ENCODE data around the gene BNC2.

BNC2 gene

DNA sequence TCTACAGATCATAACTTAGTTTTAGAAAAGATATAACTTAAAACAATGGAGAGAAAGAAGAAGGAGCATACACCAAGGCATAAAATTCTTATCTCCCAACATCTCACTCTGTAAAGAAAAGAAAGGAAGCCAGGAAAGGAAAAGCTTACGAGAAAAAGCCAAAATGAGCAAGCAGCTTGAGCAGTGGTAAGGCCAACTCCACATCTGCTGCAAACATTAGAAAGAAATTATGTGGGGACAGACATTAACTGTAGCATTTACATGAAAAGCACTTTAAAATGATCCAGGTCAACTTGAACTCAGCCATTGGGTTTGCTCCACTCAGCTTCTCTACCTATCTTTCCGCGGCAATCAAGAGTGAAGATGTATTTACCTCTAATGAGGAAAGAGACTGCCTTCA lies 176.9 kb downstream of the BNC2 start:
- no peak for DNase-seq
- Mint-ChIP-seq H3K9me3 (peaks cover 0 to 3% of the 10 kb centered on the region in 2 donors), H3K27me3 (no peaks in the 10 kb centered on the region), H3K4me1 (no peaks in the 10 kb centered on the region), H3K4me3 (no peak overlapping the region), H3K27ac (no peak overlapping the region)
- ATAC-seq, result no peak

DNA sequence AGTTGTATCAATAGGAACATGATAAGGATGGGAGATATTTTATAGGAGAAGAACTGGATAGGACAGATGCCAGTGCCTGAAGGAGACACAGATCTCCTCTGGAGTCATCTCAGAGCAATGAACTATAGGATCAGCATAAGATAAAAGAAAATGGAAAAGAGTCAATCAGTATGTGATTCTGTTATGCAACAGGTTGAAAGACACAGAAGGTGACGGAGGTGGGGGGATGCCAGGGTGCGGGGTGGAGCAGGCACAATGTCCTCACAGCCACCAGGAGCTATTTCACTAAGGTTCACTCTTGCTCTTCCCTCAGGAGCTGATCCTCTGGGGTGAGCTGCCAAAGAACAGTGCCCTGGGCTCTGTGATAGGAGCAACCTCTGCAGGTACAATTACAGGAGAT lies 179.8 kb downstream of the BNC2 start:
- H3K4me1 Mint-ChIP-seq, result no peaks in the 10 kb centered on the region
- ATAC-seq (peak; percentile 28), DNase-seq (no peak)
- H3K27ac Mint-ChIP-seq, result no peak overlapping the region
- H3K9me3 Mint-ChIP-seq, result peaks cover 0 to 3% of the 10 kb centered on the region in 2 donors
- H3K27me3 Mint-ChIP-seq, result peaks cover under 1% of the 10 kb centered on the region
- no peak overlapping the region for H3K4me3 Mint-ChIP-seq

DNA sequence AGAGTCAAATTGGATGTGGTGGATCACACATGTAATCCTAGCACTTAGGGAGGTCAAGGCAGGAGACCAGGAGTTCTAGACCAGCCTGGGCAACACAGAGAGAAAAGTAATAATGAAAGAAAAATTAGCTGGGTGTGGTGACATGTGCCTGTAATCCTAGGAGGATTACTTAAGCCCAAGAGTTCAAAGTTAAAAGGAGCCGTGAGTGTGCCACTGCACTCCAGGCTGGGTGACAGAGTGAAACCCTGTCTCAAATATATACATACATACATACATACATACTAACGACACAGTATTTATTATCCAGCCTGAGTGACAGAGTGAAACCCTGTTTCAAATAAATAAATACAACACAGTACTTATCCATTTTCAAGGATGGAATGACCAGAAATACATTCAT lies 180.3 kb downstream of the BNC2 start:
- Mint-ChIP-seq H3K9me3 (peaks cover 0 to 3% of the 10 kb centered on the region in 2 donors), H3K4me1 (no peaks in the 10 kb centered on the region), H3K4me3 (no peak overlapping the region), H3K27me3 (peaks cover 4% of the 10 kb centered on the region), H3K27ac (no peak overlapping the region)
- no peak for DNase-seq
- no peak for ATAC-seq

DNA sequence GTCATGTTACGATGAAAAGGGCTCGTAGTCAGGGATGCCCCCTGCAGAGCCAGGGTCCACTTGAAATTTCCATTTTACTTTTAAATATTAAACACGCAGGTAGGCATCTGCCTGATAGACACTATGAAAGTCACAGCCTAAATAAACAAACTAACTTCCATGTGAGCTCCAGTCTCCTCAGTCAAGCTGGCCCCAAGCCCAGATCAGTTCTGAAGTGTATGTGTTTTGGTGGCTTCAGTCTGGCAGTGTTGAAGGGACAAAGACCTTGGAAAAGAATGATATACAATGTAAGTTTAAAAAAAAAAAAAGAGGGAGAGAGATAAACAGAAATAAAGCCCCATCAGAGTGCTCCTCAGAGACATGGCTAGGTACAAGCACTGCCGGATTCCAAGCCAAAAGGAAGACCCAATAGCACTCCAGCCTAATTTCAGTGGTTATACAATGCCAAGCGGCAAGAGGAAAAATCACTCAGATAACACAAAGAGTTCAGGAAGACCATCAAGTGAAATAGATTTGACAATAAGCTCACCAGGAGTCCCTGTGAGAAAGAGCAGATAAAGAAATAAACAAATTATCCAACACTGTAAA lies 181.0 kb downstream of the BNC2 start:
- DNase-seq (no peak), ATAC-seq (no peak)
- H3K27ac Mint-ChIP-seq, result no peak overlapping the region
- peaks cover 0 to 3% of the 10 kb centered on the region in 2 donors for H3K9me3 Mint-ChIP-seq
- H3K27me3 Mint-ChIP-seq, result peaks cover 5% of the 10 kb centered on the region
- no peak overlapping the region for H3K4me3 Mint-ChIP-seq
- H3K4me1 Mint-ChIP-seq, result no peaks in the 10 kb centered on the region

DNA sequence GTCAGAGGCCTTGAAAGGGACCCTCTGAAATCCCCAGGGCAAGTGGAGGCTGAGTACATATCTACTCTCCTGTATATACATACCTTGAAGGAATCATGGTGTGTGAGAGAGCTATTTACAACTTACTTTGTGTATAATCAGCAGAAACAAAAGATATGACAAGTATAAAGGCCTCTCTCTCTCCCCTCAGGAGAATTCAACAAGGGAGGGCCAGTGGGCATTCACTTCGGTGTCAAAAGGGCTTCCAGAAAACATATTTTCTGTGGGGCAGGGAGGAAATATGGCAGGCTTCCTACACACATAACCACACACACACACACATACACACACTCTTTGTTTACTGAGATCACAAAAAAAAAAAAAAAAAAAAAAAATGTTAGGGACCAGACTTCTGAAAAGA lies 181.7 kb downstream of the BNC2 start:
- ATAC-seq, result no peak
- Mint-ChIP-seq H3K9me3 (peaks cover 0 to 3% of the 10 kb centered on the region in 2 donors), H3K4me1 (no peaks in the 10 kb centered on the region)

DNA sequence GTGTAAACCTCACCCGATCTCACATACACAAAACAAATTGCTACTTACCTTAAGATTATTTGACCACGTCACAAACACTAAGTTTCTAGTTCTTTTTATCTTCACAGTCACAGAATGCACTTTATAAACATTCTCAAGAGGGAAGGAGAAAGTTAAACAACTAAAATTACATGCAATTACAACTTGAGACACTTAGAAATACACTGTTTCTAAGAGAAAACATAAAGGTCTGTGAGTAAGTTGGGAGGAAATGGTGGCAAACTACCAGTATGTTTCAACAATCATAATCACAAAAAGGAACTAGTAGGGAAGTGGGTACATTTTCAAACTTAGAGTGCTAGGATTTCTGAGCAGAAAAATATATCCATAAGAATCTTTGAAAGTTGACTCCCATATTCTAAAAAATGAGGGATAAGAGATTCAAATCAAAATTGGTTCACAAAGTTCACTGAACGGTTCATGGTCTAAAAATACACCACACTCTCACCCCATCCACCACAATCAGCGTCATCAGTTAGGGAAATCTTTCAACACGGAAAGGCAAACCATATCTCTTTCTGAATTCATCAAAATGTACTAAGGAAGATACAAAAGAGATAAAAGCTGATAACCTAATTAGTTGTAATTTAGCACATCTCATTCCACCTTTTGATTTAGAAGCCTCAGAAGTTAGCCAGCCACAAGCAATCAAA lies 182.6 kb downstream of the BNC2 start:
- ATAC-seq (no peak), DNase-seq (no peak)
- Mint-ChIP-seq H3K4me3 (no peak overlapping the region), H3K27ac (no peak overlapping the region), H3K9me3 (peaks cover 0 to 3% of the 10 kb centered on the region in 2 donors), H3K27me3 (peaks cover 5% of the 10 kb centered on the region), H3K4me1 (no peaks in the 10 kb centered on the region)

More for the DNA sequence above, 181.7 kb downstream of the BNC2 start:
- DNase-seq, result no peak
- Mint-ChIP-seq H3K4me3 (no peak overlapping the region), H3K27me3 (peaks cover 5% of the 10 kb centered on the region), H3K27ac (no peak overlapping the region)

DNA sequence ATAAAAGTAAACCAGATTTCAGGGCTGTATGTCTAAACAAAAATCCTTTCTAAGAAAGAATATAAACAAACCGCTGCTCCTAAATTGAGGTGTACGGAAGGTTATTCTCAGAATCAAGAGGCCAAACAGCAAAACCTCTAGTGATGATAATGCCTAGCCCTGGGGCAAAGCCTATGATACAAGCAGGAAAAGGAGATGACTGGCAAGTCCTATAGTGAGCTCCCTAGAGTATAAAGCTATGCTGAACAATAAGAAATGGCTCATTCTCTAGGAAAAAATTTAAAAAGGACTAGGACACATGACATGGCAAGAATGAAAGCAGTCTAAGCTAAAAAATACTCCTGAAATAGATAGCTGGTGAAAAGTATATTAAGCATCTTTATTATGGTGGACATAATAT lies 187.1 kb downstream of the BNC2 start:
- no peak overlapping the region for H3K4me3 Mint-ChIP-seq
- H3K27me3 Mint-ChIP-seq, result peaks cover 5% of the 10 kb centered on the region
- ATAC-seq (no peak), DNase-seq (no peak)
- H3K4me1 Mint-ChIP-seq, result no peaks in the 10 kb centered on the region
- H3K9me3 Mint-ChIP-seq, result no peaks in the 10 kb centered on the region
- H3K27ac Mint-ChIP-seq, result no peak overlapping the region

DNA sequence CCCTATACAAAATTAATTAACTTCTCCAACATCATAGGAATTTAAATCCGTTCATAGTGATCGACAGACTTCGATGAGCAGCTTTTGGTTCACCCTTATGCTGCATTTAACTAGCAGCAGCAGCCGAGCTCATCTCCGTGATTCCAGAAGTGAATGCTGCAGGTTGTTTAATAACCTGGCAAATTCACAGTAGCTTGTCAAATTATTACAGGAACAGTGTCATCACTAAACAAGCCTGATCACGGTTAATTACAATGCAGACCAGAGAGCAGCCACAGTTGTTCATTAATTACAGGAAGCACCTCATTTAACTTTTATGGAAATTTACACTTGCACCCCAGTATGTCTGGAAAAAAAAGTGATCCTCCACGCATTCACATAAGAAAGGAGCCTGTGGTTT lies 188.2 kb downstream of the BNC2 start:
- peaks cover 5% of the 10 kb centered on the region for H3K27me3 Mint-ChIP-seq
- DNase-seq, result no peak
- H3K27ac Mint-ChIP-seq, result no peak overlapping the region
- H3K4me3 Mint-ChIP-seq, result no peak overlapping the region
- no peak for ATAC-seq
- no peaks in the 10 kb centered on the region for H3K9me3 Mint-ChIP-seq
- H3K4me1 Mint-ChIP-seq, result no peaks in the 10 kb centered on the region

DNA sequence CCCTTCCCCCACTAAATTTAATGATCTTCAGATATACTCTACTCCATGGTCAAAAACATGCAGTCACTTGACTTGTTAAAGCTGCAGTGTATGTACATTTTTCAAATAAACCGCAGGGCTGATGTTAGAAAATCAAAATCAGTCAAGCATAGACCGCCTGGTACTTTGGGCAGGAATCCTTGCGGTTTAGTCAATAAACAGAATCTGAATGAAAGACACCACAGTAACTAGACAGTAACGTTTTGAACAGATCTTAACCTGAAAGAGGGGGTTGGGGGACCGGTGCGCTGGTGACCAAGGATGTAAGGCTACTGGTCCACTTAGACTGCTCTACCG lies 188.8 kb downstream of the BNC2 start:
- no peak overlapping the region for H3K4me3 Mint-ChIP-seq
- H3K27ac Mint-ChIP-seq, result no peak overlapping the region
- H3K9me3 Mint-ChIP-seq, result no peaks in the 10 kb centered on the region
- DNase-seq (no peak), ATAC-seq (no peak)
- no peaks in the 10 kb centered on the region for H3K4me1 Mint-ChIP-seq
- H3K27me3 Mint-ChIP-seq, result peaks cover 5% of the 10 kb centered on the region

DNA sequence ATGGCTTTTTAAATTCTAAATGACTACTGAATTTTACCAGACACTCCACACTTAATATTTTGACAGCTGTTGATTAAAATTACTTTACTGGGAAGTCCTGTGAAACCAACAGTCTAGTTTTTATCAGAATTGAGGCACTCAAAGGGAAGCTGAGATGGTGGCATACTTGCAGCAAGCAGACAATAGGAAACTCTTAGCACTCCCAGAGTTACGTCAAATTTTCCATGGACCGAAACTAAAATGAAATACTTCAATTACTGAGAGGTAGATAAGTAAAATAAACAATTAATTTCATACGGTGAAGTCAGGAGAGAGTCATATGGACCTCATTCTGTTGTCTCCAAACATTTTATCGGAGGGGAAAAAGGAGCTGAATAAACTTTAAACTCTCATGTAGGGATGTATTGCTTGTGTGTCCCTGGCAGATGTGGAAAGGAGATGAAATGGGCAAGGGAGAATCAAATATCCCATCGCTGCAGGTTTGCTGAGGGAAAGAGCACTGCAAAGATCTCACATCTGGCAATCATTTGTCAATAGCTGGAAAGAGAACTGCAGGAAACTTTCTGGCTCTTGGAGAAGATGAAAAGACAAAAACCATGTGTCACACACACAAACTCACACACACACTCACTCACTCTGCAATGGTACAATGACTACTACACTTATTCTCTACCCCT lies 189.4 kb downstream of the BNC2 start:
- no peak for DNase-seq
- no peaks in the 10 kb centered on the region for H3K4me1 Mint-ChIP-seq
- H3K4me3 Mint-ChIP-seq, result no peak overlapping the region
- no peaks in the 10 kb centered on the region for H3K9me3 Mint-ChIP-seq
- H3K27ac Mint-ChIP-seq, result no peak overlapping the region
- H3K27me3 Mint-ChIP-seq, result peaks cover 5% of the 10 kb centered on the region
- no peak for ATAC-seq

DNA sequence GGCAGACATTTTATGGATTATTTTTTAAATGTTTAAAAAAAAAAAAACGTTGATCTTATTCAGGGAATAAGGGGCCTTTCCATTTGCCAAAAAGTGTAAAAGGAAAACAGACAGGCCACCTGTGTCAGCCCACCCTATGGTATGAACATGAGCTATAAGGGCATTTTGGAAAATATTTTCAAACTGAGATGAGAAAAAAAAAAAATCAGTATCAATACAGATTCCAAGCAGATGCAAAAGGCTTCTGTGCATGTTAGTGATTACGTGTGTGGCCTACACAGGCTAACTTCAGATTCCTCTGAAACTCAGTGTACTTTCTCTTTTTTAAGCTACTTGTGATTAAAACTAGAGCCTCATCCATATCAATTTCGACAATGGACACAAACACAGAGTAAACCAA lies 189.9 kb downstream of the BNC2 start:
- H3K4me1 Mint-ChIP-seq, result no peaks in the 10 kb centered on the region
- no peak overlapping the region for H3K27ac Mint-ChIP-seq
- peaks cover 4% of the 10 kb centered on the region for H3K27me3 Mint-ChIP-seq

DNA sequence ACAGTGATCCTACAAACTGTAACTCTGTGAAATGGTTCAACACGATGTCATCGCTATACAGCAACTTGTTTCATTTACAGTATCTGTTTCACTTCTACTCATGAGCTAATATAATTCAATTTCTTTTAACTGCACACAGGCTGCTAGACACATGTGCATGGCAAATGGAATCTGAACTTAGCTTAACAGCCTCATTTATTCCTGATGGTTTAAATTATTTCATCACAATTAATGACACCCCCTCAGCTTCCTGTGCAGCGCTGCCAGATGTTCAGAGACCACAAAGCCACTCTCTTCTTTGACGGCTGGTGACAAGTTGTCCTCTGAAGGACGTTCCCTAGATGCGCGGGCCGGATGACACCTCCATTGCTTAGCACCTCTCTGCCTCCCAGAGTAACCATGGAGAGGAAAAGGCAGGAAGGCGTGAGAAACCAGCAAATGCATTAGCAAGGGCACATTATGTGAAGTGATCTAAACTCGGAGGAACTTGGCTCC lies 191.1 kb downstream of the BNC2 start:
- ATAC-seq, result no peak
- no peaks in the 10 kb centered on the region for H3K9me3 Mint-ChIP-seq
- H3K27ac Mint-ChIP-seq, result no peak overlapping the region
- no peak overlapping the region for H3K4me3 Mint-ChIP-seq
- no peaks in the 10 kb centered on the region for H3K27me3 Mint-ChIP-seq
- no peak for DNase-seq
- H3K4me1 Mint-ChIP-seq, result no peaks in the 10 kb centered on the region

More for the DNA sequence above, 189.9 kb downstream of the BNC2 start:
- DNase-seq (no peak), ATAC-seq (no peak)
- H3K4me3 Mint-ChIP-seq, result no peak overlapping the region
- no peaks in the 10 kb centered on the region for H3K9me3 Mint-ChIP-seq

DNA sequence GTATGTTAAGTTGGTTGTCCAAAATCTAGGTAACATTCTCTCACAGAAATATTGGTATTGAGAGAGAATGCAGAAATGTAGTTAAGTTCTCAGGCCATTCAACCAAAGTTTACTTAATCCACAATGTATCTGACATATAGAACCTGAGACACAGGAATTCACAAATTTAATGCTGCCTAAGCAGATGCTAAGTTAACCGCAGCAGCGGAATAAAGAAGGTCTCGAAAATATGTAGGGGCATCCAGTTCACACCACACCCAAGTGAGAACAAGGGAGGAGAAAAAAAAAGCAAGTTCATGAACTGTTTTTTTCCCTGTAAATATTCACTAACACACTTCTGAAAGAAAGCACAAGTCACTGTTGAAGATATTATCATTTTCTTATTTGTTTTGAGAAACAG lies 194.0 kb downstream of the BNC2 start:
- Mint-ChIP-seq H3K4me1 (no peaks in the 10 kb centered on the region), H3K27me3 (no peaks in the 10 kb centered on the region), H3K9me3 (no peaks in the 10 kb centered on the region), H3K4me3 (no peak overlapping the region), H3K27ac (no peak overlapping the region)
- DNase-seq (no peak), ATAC-seq (no peak)

DNA sequence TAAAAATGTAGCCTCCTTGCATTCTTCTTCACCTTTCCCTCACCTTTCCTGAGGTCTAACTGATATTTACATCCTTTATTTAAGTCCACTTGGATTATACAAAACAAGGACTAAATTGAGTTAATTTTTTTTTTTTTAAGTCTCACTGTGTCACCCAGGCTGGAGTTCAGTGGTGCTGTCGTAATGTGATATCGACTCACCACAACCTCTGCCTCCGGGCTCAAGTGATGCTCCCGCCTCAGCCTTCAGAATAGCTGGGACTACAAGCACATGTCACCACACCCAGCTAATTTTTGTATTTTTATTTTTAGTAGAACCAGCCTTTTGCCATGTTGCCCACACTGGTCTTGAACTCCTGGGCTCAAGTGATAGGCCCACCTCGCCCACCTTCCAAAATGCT lies 195.3 kb downstream of the BNC2 start:
- no peak for ATAC-seq
- no peak for DNase-seq
- Mint-ChIP-seq H3K4me1 (no peaks in the 10 kb centered on the region), H3K9me3 (no peaks in the 10 kb centered on the region), H3K27ac (no peak overlapping the region), H3K4me3 (no peak overlapping the region), H3K27me3 (no peaks in the 10 kb centered on the region)

DNA sequence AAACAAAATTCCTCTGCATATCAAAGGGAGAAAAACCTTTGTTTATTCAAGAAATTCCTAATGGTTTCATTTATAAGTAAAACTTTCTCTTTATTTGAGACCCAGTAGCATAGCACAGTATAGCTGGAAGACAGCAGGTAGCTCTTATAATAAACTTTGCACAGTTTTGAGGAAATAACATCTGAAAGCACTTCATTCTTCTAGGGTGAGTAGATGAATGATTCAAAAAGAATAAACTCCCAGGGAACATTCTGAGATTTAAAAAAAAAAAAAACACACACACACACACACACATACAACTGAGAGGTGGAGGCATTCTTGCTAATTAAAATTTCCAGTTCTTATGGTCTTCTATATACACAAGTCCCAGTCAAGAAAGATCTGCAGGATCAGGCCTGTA lies 197.3 kb downstream of the BNC2 start:
- H3K4me3 Mint-ChIP-seq, result no peak overlapping the region
- DNase-seq (no peak), ATAC-seq (no peak)
- peak overlapping the region in 1 of 2 donors; percentile 67 for H3K27ac Mint-ChIP-seq
- H3K27me3 Mint-ChIP-seq, result no peaks in the 10 kb centered on the region
- no peaks in the 10 kb centered on the region for H3K9me3 Mint-ChIP-seq
- no peaks in the 10 kb centered on the region for H3K4me1 Mint-ChIP-seq

DNA sequence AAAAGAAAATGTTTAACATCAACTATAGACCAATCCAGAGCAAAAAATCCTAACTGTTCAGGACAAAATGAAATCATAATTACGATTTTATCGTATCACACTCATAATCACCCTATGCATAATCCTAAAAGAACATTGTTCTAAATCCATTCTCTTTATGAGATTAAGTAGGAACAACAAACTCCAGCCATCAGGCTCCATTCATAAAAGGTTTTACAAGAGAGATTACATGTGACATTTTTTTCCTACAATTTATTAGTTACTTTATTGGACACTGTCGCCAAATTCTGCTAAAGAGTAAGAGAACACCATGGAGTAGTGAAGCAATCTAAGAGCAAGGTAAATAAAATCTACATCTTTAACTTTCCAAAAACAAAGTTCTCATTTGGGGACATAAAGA lies 198.0 kb downstream of the BNC2 start:
- Mint-ChIP-seq H3K27ac (no peak overlapping the region), H3K4me1 (no peaks in the 10 kb centered on the region), H3K9me3 (no peaks in the 10 kb centered on the region), H3K4me3 (no peak overlapping the region), H3K27me3 (no peaks in the 10 kb centered on the region)
- ATAC-seq (no peak), DNase-seq (no peak)
